RWPE1 (cell line): ENCODE results near the gene RELB.
A peak's percentile ranks its signal among the peaks of the same experiment; 100 is the strongest.

ENCODE experiments used
- CTCF ChIA-PET: fragments of 350-600 bp; sonication (Branson Sonifier 250); formaldehyde crosslinking; extraction: SDS; loops from one replicate; lab custom pipeline; 2021; lab: Yijun Ruan, JAX
- POLR2A ChIA-PET: fragments of 400-600 bp; formaldehyde crosslinking; extraction: SDS; loops from one replicate; lab custom pipeline; 2020; ENCODE audit warnings: antibody characterized with exemption; ENCODE audit not compliant: low non-redundant PET; lab: Yijun Ruan, JAX
- DNase-seq: peaks from one replicate; pipeline ENCODE4 v3.0.0; 2012; ENCODE audit warnings: low spot score
- H3K27ac ChIP-seq: fragments of 450-650 bp; 2 replicates; pipeline ENCODE4 v1.5.1; 2017
- TF ChIP-seq, protein P1 (sequence below): fragments of 450-650 bp; conservative IDR thresholded peaks from 2 replicates; pipeline ENCODE4 v1.5.1; 2017; ENCODE audit warnings: low read depth, mild to moderate bottlenecking

The RELB gene, protein sequence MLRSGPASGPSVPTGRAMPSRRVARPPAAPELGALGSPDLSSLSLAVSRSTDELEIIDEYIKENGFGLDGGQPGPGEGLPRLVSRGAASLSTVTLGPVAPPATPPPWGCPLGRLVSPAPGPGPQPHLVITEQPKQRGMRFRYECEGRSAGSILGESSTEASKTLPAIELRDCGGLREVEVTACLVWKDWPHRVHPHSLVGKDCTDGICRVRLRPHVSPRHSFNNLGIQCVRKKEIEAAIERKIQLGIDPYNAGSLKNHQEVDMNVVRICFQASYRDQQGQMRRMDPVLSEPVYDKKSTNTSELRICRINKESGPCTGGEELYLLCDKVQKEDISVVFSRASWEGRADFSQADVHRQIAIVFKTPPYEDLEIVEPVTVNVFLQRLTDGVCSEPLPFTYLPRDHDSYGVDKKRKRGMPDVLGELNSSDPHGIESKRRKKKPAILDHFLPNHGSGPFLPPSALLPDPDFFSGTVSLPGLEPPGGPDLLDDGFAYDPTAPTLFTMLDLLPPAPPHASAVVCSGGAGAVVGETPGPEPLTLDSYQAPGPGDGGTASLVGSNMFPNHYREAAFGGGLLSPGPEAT

DNA sequence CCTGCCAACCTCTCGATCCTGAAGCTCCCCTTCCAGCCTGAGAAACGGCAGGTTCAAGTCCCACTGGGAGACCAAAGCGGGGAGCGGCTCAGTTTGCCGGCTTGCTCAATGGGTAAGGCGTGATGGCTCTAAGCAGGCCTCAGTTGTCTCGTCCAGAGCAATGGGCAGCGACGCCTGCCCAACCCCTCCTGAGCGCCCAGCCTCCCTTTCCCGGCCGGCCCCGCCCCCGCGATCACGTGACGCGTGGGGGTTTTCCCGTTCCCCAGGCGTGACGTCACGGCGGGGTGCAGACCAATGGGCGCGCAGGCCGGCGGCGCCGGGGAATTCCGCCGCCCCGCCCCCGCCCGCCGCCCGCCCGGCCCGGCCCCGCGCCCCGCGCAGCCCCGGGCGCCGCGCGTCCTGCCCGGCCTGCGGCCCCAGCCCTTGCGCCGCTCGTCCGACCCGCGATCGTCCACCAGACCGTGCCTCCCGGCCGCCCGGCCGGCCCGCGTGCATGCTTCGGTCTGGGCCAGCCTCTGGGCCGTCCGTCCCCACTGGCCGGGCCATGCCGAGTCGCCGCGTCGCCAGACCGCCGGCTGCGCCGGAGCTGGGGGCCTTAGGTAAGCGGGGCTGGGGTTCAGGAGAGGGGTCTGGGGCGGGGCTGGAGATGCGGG lies at the start of gene RELB:
RELB (plus strand) TSS at position 378 of the 653 bp plus-strand sequence; CDS start at position 494, 116 bp downstream.
- CTCF ChIA-PET, result interaction anchor here (0.6 to 1.2 kb wide), 5 partner anchors 12 to 256 kb away, joined by 3 to 5 read pairs (median 4); no protein-coding TSS in a partner anchor
- POLR2A ChIA-PET, result interaction anchor here (0.6 to 1.0 kb wide), 4 partner anchors 8 to 152 kb away, joined by 3 to 6 read pairs (median 4); no protein-coding TSS in a partner anchor
- TF ChIP-seq, protein P1, sequence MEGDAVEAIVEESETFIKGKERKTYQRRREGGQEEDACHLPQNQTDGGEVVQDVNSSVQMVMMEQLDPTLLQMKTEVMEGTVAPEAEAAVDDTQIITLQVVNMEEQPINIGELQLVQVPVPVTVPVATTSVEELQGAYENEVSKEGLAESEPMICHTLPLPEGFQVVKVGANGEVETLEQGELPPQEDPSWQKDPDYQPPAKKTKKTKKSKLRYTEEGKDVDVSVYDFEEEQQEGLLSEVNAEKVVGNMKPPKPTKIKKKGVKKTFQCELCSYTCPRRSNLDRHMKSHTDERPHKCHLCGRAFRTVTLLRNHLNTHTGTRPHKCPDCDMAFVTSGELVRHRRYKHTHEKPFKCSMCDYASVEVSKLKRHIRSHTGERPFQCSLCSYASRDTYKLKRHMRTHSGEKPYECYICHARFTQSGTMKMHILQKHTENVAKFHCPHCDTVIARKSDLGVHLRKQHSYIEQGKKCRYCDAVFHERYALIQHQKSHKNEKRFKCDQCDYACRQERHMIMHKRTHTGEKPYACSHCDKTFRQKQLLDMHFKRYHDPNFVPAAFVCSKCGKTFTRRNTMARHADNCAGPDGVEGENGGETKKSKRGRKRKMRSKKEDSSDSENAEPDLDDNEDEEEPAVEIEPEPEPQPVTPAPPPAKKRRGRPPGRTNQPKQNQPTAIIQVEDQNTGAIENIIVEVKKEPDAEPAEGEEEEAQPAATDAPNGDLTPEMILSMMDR, result no peak
- peak within 1 kb of the TSS; percentile 90 for H3K27ac ChIP-seq
- peak; percentile 100 for DNase-seq

- CTCF ChIA-PET, result interaction anchor here (0.7 kb wide), 1 partner anchor 9 kb away, joined by 3 read pairs; no protein-coding TSS in a partner anchor
- no peak for DNase-seq
- POLR2A ChIA-PET, result interaction anchor here (0.6 to 0.7 kb wide), 2 partner anchors 55 to 65 kb away, joined by 4 to 5 read pairs; no protein-coding TSS in a partner anchor
- peak overlapping the region; percentile 92 for H3K27ac ChIP-seq
- TF ChIP-seq, protein P1, result no peak
Observed at GRCh38 chr19:44954278-44954648, 47.0 kb upstream of the RELB start.

GRCh38 chr19:44954649-44955504 lies 46.4 kb upstream of the RELB start, which contains the start of gene CLPTM1:
Gene CLPTM1, plus strand, starts transcription at chr19:44955380. Its CDS starts 16 bp downstream, at chr19:44955396.
- POLR2A ChIA-PET, result interaction anchor here (0.6 kb wide), 1 partner anchor 56 kb away, joined by 4 read pairs; no protein-coding TSS in a partner anchor

GRCh38 chr19:44955505-44956439 lies 45.5 kb upstream of the RELB start:
- CTCF ChIA-PET, result no interaction called here
- DNase-seq, result peak; percentile 17
- TF ChIP-seq, protein P1, result no peak
- POLR2A ChIA-PET, result no interaction called here
- H3K27ac ChIP-seq, result peak overlapping the region; percentile 92

More at GRCh38 chr19:44954649-44955504, 46.4 kb upstream of the RELB start, which contains the start of gene CLPTM1:
- CTCF ChIA-PET, result interaction anchor here (0.5 to 0.7 kb wide), 3 partner anchors 9 to 49 kb away, joined by 3 read pairs; no protein-coding TSS in a partner anchor
- DNase-seq, result peak; percentile 97
- TF ChIP-seq, protein P1, result no peak
- H3K27ac ChIP-seq, result peak within 1 kb of the TSS; percentile 92

- CTCF ChIA-PET, result no interaction called here
- POLR2A ChIA-PET, result no interaction called here
- TF ChIP-seq, protein P1, result no peak
Observed at GRCh38 chr19:44957526-44957925, 43.7 kb upstream of the RELB start.

More at GRCh38 chr19:44957526-44957925, 43.7 kb upstream of the RELB start:
- H3K27ac ChIP-seq, result peak overlapping the region; percentile 41
- DNase-seq, result no peak
